ENCODE measurements around the gene TMEM218.

TMEM218 gene

GRCh38 chr11:125072961-125073590 lies 38.4 kb downstream of the TMEM218 start:
- no peak for DNase-seq
- TF ChIP-seq, protein P1, sequence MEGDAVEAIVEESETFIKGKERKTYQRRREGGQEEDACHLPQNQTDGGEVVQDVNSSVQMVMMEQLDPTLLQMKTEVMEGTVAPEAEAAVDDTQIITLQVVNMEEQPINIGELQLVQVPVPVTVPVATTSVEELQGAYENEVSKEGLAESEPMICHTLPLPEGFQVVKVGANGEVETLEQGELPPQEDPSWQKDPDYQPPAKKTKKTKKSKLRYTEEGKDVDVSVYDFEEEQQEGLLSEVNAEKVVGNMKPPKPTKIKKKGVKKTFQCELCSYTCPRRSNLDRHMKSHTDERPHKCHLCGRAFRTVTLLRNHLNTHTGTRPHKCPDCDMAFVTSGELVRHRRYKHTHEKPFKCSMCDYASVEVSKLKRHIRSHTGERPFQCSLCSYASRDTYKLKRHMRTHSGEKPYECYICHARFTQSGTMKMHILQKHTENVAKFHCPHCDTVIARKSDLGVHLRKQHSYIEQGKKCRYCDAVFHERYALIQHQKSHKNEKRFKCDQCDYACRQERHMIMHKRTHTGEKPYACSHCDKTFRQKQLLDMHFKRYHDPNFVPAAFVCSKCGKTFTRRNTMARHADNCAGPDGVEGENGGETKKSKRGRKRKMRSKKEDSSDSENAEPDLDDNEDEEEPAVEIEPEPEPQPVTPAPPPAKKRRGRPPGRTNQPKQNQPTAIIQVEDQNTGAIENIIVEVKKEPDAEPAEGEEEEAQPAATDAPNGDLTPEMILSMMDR (IDR thresholded peaks at IDR 0.05; ENCODE audit: low read depth, low read length, missing control alignments) = no peak
- no peaks in the 10 kb centered on the region for H3K36me3 ChIP-seq (replicated peaks)
- H3K27ac ChIP-seq = no peak overlapping the region
- no peak overlapping the region for H3K4me3 ChIP-seq (ENCODE audit: low read depth, low read length)
- H3K27me3 ChIP-seq (replicated peaks) = no peaks in the 10 kb centered on the region
- in situ Hi-C loops (cut with HindIII; ENCODE audit: low pct_ligation_motif_present, low sequenced_read_pairs) = no loop called here

DNA sequence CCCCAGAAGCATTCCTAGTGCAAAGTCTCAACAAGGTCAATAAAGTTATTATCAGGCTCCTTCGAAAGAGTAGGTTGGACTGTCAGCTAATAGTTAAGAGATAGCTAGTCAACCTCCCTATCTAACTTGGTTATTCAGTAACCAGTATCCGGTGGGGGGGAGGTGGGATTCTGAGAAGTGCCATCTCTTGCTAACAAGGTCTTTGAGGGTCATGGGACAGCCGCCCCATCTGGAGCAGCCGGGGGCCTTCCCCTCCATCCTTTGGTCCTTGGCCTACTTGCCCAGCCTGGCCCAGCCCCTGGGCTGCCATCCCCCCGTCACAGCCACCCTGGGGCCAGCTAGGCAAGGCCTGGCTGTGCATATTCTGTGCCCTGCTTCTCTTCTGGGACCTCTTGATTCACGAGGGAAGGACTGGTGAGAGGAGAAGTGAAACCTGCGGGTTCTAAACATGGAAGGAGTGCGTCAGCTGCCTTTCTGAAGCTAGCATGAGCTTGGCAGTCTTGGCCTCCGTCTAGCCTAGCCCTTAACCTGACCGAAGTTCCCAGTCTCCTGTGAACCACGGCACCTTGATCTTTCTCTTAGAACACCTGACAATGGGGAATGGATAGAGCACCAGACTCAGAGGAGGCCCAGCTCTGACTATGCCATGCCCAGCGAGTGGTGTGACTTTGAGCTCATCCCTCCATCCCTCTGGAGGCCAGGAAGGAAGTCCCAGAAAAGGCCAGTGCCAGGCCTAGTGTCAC lies 39.0 kb downstream of the TMEM218 start:
- H3K27ac ChIP-seq = no peak overlapping the region
- in situ Hi-C loops (cut with HindIII; ENCODE audit: low pct_ligation_motif_present, low sequenced_read_pairs) = no loop called here
- H3K27me3 ChIP-seq (replicated peaks) = no peaks in the 10 kb centered on the region
- H3K4me3 ChIP-seq (ENCODE audit: low read depth, low read length) = no peak overlapping the region
- no peaks in the 10 kb centered on the region for H3K36me3 ChIP-seq (replicated peaks)
- DNase-seq = no peak
- TF ChIP-seq, protein P1 (IDR thresholded peaks at IDR 0.05; ENCODE audit: low read depth, low read length, missing control alignments) = no peak

GRCh38 chr11:125071846-125072217 lies 39.6 kb downstream of the TMEM218 start:
- Histone ChIP-seq H3K27me3 (replicated peaks) (no peaks in the 10 kb centered on the region), H3K27ac (no peak overlapping the region), H3K36me3 (replicated peaks) (no peaks in the 10 kb centered on the region), H3K4me3 (ENCODE audit: low read depth, low read length) (no peak overlapping the region)
- TF ChIP-seq, protein P1 (IDR thresholded peaks at IDR 0.05; ENCODE audit: low read depth, low read length, missing control alignments) = no peak
- in situ Hi-C loops (cut with HindIII; ENCODE audit: low pct_ligation_motif_present, low sequenced_read_pairs) = no loop called here
- DNase-seq = no peak

DNA sequence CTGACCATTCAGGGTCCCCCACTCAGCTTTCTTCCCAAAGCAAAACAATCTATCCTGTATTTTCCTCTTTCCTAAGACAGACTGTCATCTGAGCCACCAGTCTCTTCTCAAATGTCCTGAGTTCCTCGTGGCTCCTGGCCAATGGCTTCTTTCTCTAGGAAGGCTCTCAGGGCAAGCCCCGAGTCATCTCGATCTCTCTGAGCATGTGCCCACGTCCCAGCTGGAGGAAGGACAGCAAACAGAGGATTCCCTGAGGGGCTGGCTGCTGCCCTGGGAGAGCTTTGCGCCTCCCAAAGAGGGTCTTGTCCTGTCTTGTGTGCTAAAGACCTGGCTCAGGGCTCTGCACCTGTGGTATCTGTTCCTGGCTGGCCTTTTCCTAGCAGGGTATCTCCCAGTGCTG lies 40.0 kb downstream of the TMEM218 start:
- H3K27ac ChIP-seq = no peak overlapping the region
- no peaks in the 10 kb centered on the region for H3K27me3 ChIP-seq (replicated peaks)
- no peak for DNase-seq
- no peaks in the 10 kb centered on the region for H3K36me3 ChIP-seq (replicated peaks)
- TF ChIP-seq, protein P1 (IDR thresholded peaks at IDR 0.05; ENCODE audit: low read depth, low read length, missing control alignments) = no peak
- H3K4me3 ChIP-seq (ENCODE audit: low read depth, low read length) = no peak overlapping the region
- in situ Hi-C loops (cut with HindIII; ENCODE audit: low pct_ligation_motif_present, low sequenced_read_pairs) = no loop called here

DNA sequence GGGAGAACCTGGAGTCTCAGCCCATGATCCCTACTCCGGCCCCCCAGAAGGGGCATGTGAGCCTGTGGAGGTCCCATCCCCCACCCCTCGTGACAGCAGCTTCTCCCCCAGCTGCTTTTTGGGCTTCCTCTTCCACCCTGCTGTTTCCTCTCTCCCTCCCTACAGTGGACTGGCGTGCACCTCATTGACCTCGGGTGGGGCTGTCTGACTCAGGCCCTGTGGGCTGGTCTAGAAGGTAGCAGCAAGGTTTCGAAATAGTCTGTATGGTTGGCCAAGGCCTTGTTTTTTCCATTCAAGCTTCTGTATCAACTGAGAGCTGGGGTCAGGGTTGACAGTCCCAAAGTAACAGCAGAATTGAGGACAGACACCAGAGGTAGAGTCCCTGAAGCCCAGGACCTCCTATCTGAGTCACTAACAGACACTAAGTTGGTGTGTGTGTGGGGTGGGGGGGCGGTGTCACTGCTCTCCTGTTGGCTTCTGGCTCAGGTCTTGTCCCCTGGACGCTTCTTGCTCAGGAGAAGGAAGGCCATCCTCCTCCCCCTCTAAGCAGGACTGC lies 40.6 kb downstream of the TMEM218 start:
- Histone ChIP-seq H3K27me3 (replicated peaks) (no peaks in the 10 kb centered on the region), H3K27ac (no peak overlapping the region), H3K36me3 (replicated peaks) (no peaks in the 10 kb centered on the region), H3K4me3 (ENCODE audit: low read depth, low read length) (no peak overlapping the region)
- in situ Hi-C loops (cut with HindIII; ENCODE audit: low pct_ligation_motif_present, low sequenced_read_pairs) = no loop called here
- peak; percentile 19 for DNase-seq
- TF ChIP-seq, protein P1 (IDR thresholded peaks at IDR 0.05; ENCODE audit: low read depth, low read length, missing control alignments) = no peak
